ENCODE data around the gene FLYWCH1. TPM values are rescaled to one million over a fixed set of nuclear protein-coding genes. Genes with fewer than 3 reads are reported as not detected.

Gene FLYWCH1
- total and polyA plus RNA-seq, 8 donors = 11.5 to 40.4 (median 16.5) TPM

DNA sequence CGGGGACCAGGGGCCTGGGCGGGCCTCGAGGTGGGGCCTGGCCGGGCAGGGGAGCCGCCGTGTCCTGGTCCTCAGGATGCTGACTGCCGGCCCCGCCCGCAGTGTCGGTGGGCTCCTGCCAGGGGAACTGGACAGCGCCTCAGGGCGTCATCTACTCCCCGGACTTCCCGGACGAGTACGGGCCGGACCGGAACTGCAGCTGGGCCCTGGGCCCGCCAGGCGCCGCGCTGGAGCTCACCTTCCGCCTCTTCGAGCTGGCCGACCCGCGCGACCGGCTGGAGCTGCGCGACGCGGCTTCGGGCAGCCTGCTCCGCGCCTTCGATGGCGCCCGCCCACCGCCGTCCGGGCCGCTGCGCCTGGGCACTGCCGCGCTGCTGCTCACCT lies 55.1 kb downstream of the FLYWCH1 start:
- Histone ChIP-seq H3K4me1 (peaks cover 8 to 29% (median 10%) of the 10 kb centered on the region in 3 donors), H3K4me3 (peak overlapping the region in 3 of 4 donors; percentile 12 to 35 (median 26)), H3K9me3 (no peaks in the 10 kb centered on the region), H3K27me3 (peaks cover 0 to 19% (median 10%) of the 10 kb centered on the region in 4 donors), H3K27ac (no peak overlapping the region), H3K36me3 (no peaks in the 10 kb centered on the region)
- TF ChIP-seq, protein P1, sequence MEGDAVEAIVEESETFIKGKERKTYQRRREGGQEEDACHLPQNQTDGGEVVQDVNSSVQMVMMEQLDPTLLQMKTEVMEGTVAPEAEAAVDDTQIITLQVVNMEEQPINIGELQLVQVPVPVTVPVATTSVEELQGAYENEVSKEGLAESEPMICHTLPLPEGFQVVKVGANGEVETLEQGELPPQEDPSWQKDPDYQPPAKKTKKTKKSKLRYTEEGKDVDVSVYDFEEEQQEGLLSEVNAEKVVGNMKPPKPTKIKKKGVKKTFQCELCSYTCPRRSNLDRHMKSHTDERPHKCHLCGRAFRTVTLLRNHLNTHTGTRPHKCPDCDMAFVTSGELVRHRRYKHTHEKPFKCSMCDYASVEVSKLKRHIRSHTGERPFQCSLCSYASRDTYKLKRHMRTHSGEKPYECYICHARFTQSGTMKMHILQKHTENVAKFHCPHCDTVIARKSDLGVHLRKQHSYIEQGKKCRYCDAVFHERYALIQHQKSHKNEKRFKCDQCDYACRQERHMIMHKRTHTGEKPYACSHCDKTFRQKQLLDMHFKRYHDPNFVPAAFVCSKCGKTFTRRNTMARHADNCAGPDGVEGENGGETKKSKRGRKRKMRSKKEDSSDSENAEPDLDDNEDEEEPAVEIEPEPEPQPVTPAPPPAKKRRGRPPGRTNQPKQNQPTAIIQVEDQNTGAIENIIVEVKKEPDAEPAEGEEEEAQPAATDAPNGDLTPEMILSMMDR (IDR thresholded peaks at IDR 0.05) = no peak
- DNase-seq (peak in 5 of 6 donors; percentile 44 to 89 (median 62)), FAIRE-seq (no peak), ATAC-seq (peak in 2 of 4 donors; percentile 0 to 11)
- intact Hi-C loops (cut with DNase I) = no loop called here
- WGBS, 2 donors = 1 to 2% methylated on average over 32 to 46 of the region's 46 CpGs

DNA sequence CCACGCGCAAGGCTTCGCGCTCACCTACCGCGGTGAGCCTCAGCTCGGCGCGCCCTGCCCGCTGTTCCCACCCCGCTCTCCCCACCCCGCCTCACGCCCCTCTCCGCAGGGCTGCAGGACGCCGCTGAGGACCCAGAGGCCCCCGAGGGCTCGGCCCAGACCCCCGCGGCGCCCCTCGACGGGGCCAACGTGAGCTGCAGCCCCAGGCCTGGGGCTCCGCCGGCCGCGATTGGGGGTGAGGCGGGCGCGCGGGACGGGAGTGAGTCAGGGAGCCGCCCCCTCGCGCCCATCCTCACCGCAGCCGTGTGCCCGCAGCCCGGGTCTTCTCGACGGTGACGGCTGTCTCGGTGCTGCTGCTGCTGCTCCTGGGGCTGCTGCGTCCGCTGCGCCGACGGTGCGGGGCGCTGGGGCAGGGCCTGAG lies 55.5 kb downstream of the FLYWCH1 start:
- H3K36me3 ChIP-seq = no peaks in the 10 kb centered on the region
- WGBS, 2 donors = 10 to 12% methylated on average over 18 to 51 of the region's 51 CpGs
- H3K4me3 ChIP-seq = peak overlapping the region in 3 of 4 donors; percentile 12 to 35 (median 26)
- ATAC-seq (no peak), FAIRE-seq (no peak), DNase-seq (peak in 4 of 6 donors; percentile 14 to 77 (median 31))
- H3K9me3 ChIP-seq = no peaks in the 10 kb centered on the region
- TF ChIP-seq, protein P1 (IDR thresholded peaks at IDR 0.05) = no peak
- no peak overlapping the region for H3K27ac ChIP-seq
- intact Hi-C loops (cut with DNase I) = no loop called here
- peaks cover 0 to 19% (median 10%) of the 10 kb centered on the region in 4 donors for H3K27me3 ChIP-seq
- peaks cover 8 to 29% (median 10%) of the 10 kb centered on the region in 3 donors for H3K4me1 ChIP-seq

DNA sequence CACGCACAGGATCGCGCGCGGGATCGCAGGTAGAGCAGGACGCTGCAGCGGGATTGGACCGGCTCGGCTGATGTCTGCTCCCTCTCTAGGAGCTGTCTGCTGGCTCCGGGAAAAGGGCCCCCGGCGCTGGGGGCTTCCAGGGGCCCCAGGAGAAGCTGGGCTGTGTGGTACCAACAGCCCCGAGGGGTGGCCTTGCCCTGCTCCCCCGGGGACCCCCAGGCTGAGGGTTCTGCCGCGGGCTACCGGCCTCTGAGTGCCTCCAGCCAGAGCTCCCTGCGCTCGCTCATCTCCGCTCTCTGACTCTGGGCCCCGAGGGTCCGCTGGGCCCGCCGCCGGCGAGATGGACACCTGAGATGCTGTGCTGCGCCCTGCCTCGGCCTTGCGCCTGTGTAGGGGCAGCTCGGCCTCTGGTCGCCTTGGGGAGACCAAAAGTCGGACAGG lies 56.0 kb downstream of the FLYWCH1 start:
- WGBS, 2 donors = 51 to 55% methylated on average over 25 to 33 of the region's 33 CpGs
- ATAC-seq (no peak), FAIRE-seq (no peak), DNase-seq (peak in 4 of 6 donors; percentile 4 to 81 (median 43))
- H3K4me3 ChIP-seq = no peak overlapping the region
- TF ChIP-seq, protein P1 (IDR thresholded peaks at IDR 0.05) = no peak
- no peak overlapping the region for H3K27ac ChIP-seq
- no peaks in the 10 kb centered on the region for H3K36me3 ChIP-seq
- no peaks in the 10 kb centered on the region for H3K9me3 ChIP-seq
- peaks cover 0 to 19% (median 10%) of the 10 kb centered on the region in 4 donors for H3K27me3 ChIP-seq
- peaks cover 8 to 29% (median 10%) of the 10 kb centered on the region in 3 donors for H3K4me1 ChIP-seq
- intact Hi-C loops (cut with DNase I) = no loop called here

DNA sequence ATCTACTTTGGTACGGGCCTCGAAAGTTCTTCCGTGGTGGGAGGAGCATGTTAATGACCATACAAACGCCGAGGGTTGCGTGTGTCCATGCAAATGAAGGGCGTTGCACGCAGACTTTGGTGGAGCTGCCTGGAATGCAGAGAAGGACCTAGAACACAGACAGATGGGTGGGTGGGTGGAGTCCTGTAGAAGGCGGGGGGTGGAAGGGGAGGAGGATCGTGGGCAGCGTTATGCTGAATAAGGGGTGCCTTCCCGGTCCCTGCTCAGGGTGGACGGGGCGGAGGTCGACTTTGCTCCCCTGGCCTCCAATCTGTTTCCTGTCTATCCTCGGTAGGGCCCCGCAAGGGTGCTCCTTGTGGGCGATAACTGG lies 56.6 kb downstream of the FLYWCH1 start:
- H3K27ac ChIP-seq = no peak overlapping the region
- no peaks in the 10 kb centered on the region for H3K9me3 ChIP-seq
- intact Hi-C loops (cut with DNase I) = no loop called here
- H3K4me1 ChIP-seq = peaks cover 8 to 28% (median 10%) of the 10 kb centered on the region in 3 donors
- DNase-seq = peak in 1 of 6 donors; percentile 45
- TF ChIP-seq, protein P1 (IDR thresholded peaks at IDR 0.05) = no peak
- no peak for ATAC-seq
- peak overlapping the region in 3 of 4 donors; percentile 74 to 92 (median 89) for H3K4me3 ChIP-seq
- no peaks in the 10 kb centered on the region for H3K36me3 ChIP-seq
- no peak for FAIRE-seq
- peaks cover 0 to 19% (median 9%) of the 10 kb centered on the region in 4 donors for H3K27me3 ChIP-seq
- 22 to 23% methylated on average over 18 of the region's 18 CpGs for WGBS, 2 donors
